PC-3 (cell line): ENCODE data around the gene APMAP. TPM values are rescaled to one million over a fixed set of nuclear protein-coding genes. Genes with fewer than 3 reads are reported as not detected.

Experiments used
- ATAC-seq: fragments of 200-7000 bp; cut with Tn5 transposase; 2 replicates; pipeline ENCODE4 v1.9.1; 2020; ENCODE audit warnings: mild to moderate bottlenecking, moderate library complexity
- BruUV-seq: library from RNA; stranded (reverse); fragments of 400-500 nt; replicated peaks from 2 replicates; lab custom pipeline; 2021; lab: Mats Ljungman, UMichigan
- CTCF ChIA-PET: fragments of 300-600 bp; sonication (Branson Sonifier 250); formaldehyde crosslinking; loops from one replicate; lab custom pipeline; 2022; ENCODE audit warnings: antibody characterized with exemption; lab: Charles Lee
- POLR2A ChIA-PET: fragments of 300-600 bp; sonication (Branson Sonifier 250); formaldehyde crosslinking; loops from one replicate; lab custom pipeline; 2022; ENCODE audit warnings: antibody characterized with exemption; ENCODE audit not compliant: unreplicated experiment; lab: Charles Lee
- DNase-seq: peaks from one replicate; pipeline ENCODE4 v3.0.0-alpha.2; 2015
- H2AFZ ChIP-seq: fragments of 300-600 bp; sonication (generic); 2 replicates; pipeline ENCODE4 v1.6.0; 2016; ENCODE audit warnings: antibody characterized with exemption, low read length
- H3F3A ChIP-seq: fragments of 300-600 bp; sonication (generic); one replicate; pipeline ENCODE4 v1.6.0; 2017; ENCODE audit warnings: antibody characterized with exemption, low read length, control low read depth, mild to moderate bottlenecking; ENCODE audit not compliant: unreplicated experiment
- H3K27ac ChIP-seq: fragments of 300-600 bp; sonication (generic); 2 replicates; pipeline ENCODE4 v1.5.1; 2016; ENCODE audit warnings: mild to moderate bottlenecking, low read length
- H3K27me3 ChIP-seq: fragments of 300-600 bp; sonication (generic); 2 replicates; pipeline ENCODE4 v1.6.1; 2016; ENCODE audit warnings: low read length, mixed read lengths
- H3K36me3 ChIP-seq: fragments of 300-600 bp; sonication (generic); 2 replicates; pipeline ENCODE4 v1.6.1; 2016; ENCODE audit warnings: low read depth, mixed run types, low read length, mixed read lengths
- H3K4me1 ChIP-seq: fragments of 300-600 bp; sonication (generic); 2 replicates; pipeline ENCODE4 v1.5.1; 2016; ENCODE audit warnings: low read length; ENCODE audit not compliant: insufficient read depth
- H3K4me2 ChIP-seq: fragments of 300-600 bp; sonication (generic); 2 replicates; pipeline ENCODE4 v1.6.0; 2016; ENCODE audit warnings: low read length
- H3K4me3 ChIP-seq: fragments of 300-600 bp; sonication (generic); 2 replicates; pipeline ENCODE4 v1.5.1; 2016; ENCODE audit warnings: mild to moderate bottlenecking, low read length, mixed read lengths
- H3K79me2 ChIP-seq: fragments of 300-600 bp; sonication (generic); 2 replicates; pipeline ENCODE4 v1.6.1; 2017; ENCODE audit warnings: low read length, mixed read lengths
- H3K9ac ChIP-seq: fragments of 300-600 bp; sonication (generic); 2 replicates; pipeline ENCODE4 v1.6.0; 2016; ENCODE audit warnings: mild to moderate bottlenecking, low read length
- H3K9me2 ChIP-seq: fragments of 300-600 bp; sonication (generic); replicated peaks from 2 replicates; pipeline ENCODE4 v1.6.1; 2016; ENCODE audit warnings: mixed run types, low read length, mixed read lengths
- H3K9me3 ChIP-seq: fragments of 300-600 bp; sonication (generic); 2 replicates; pipeline ENCODE4 v1.6.1; 2016; ENCODE audit warnings: low read length, mixed read lengths
- H4K20me1 ChIP-seq: fragments of 300-600 bp; sonication (generic); 2 replicates; pipeline ENCODE4 v1.6.1; 2016; ENCODE audit warnings: low read length, mixed read lengths
- EZH2 ChIP-seq: fragments of 300-600 bp; sonication (generic); IDR thresholded peaks from one replicate; pipeline ENCODE4 v1.6.1; 2017; ENCODE audit warnings: antibody characterized with exemption, mild to moderate bottlenecking, low read length; ENCODE audit not compliant: unreplicated experiment
- EZH2phosphoT487 ChIP-seq: fragments of 300-600 bp; sonication (generic); IDR thresholded peaks from 2 replicates; pipeline ENCODE4 v1.6.1; 2018; ENCODE audit warnings: mild to moderate bottlenecking, antibody characterized with exemption, low read length, borderline replicate concordance
- intact Hi-C: fragments of 100-400 bp; cut with micrococcal nuclease; formaldehyde crosslinking; loops from 2 replicates; pipeline ENCODE4 v1.9.0; 2023
- total RNA-seq: library from RNA; depleted of rRNA; stranded (reverse); fragments of >200 nt; gene quantifications from 2 replicates; pipeline ENCODE4 v1.2.3, GENCODE V29; 2014; rRNA removed
- TF ChIP-seq, protein P1 (sequence below): fragments of 300-600 bp; sonication (generic); conservative IDR thresholded peaks from 2 replicates; pipeline ENCODE4 v1.5.1; 2017; ENCODE audit warnings: antibody characterized with exemption, low read depth, mild to moderate bottlenecking, low read length

The APMAP gene
- total RNA-seq, 1 experiment from 2014 or later = 134 TPM

DNA sequence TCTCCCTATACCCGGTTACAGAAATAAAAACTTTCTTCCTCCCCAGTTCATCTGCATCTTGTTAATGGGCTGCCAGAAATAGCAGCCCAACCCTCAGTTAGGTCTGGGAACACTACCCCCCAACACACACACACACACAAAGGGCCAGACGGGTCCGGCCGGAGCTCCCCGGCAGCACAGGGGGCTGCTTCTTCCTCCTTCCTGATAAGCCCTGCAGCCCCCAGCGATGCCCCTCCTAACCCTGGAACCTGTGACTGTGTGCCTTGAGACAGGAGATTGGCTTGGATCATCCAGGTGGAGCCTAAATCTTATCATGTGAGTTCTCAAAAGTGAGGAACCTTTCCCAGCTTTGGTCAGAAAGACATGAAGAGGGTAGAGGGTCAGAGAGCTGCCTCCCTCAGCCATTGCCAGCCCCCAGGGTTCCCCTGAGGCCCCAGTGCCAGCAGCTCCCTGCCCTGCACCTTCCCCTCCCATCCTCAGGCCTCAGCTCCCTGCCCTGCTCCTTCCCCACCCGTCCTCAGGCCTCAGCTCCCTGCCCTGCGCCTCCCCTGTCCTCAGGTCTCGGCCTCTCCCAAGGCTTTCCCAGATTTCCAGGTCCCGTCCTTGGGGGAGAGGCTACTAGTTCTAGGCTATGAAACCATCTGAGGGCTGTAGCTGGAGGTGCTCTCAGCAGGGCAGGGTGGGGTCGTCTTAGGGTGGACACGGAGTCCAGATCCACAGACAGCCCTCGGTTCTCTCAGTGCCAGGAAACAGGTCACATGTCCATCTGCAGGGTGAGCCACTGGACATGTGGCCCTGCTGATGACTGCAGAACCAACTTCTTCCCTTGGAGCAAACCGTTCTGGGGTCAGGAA, 77.9 kb downstream of the APMAP start:
- DNase-seq (no peak), ATAC-seq (no peak)
- POLR2A ChIA-PET = no interaction called here
- intact Hi-C loops = loop anchor here (5.0 kb wide), 1 partner anchor 977 kb away; no protein-coding TSS in a partner anchor
- no peak overlapping the region for H3K4me2 ChIP-seq
- CTCF ChIA-PET = no interaction called here
- no peak overlapping the region for H3K27ac ChIP-seq
- BruUV-seq = no TSS peak
- H3K27me3 ChIP-seq = peaks cover 67% of the 10 kb centered on the region
- no peak overlapping the region for H3K4me3 ChIP-seq
- no peaks in the 10 kb centered on the region for H3K36me3 ChIP-seq
- no peak overlapping the region for H3K9ac ChIP-seq
- TF ChIP-seq, protein P1, sequence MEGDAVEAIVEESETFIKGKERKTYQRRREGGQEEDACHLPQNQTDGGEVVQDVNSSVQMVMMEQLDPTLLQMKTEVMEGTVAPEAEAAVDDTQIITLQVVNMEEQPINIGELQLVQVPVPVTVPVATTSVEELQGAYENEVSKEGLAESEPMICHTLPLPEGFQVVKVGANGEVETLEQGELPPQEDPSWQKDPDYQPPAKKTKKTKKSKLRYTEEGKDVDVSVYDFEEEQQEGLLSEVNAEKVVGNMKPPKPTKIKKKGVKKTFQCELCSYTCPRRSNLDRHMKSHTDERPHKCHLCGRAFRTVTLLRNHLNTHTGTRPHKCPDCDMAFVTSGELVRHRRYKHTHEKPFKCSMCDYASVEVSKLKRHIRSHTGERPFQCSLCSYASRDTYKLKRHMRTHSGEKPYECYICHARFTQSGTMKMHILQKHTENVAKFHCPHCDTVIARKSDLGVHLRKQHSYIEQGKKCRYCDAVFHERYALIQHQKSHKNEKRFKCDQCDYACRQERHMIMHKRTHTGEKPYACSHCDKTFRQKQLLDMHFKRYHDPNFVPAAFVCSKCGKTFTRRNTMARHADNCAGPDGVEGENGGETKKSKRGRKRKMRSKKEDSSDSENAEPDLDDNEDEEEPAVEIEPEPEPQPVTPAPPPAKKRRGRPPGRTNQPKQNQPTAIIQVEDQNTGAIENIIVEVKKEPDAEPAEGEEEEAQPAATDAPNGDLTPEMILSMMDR = no peak
- TF ChIP-seq EZH2 (no peak), EZH2phosphoT487 (no peak)
- H3K9me3 ChIP-seq = no peaks in the 10 kb centered on the region
- no peaks in the 10 kb centered on the region for H3K9me2 ChIP-seq
- no peaks in the 10 kb centered on the region for H3K4me1 ChIP-seq
- H4K20me1 ChIP-seq = no peaks in the 10 kb centered on the region
- H3K79me2 ChIP-seq = no peaks in the 10 kb centered on the region
- H2AFZ ChIP-seq = no peak overlapping the region
- H3F3A ChIP-seq = no peaks in the 10 kb centered on the region

DNA sequence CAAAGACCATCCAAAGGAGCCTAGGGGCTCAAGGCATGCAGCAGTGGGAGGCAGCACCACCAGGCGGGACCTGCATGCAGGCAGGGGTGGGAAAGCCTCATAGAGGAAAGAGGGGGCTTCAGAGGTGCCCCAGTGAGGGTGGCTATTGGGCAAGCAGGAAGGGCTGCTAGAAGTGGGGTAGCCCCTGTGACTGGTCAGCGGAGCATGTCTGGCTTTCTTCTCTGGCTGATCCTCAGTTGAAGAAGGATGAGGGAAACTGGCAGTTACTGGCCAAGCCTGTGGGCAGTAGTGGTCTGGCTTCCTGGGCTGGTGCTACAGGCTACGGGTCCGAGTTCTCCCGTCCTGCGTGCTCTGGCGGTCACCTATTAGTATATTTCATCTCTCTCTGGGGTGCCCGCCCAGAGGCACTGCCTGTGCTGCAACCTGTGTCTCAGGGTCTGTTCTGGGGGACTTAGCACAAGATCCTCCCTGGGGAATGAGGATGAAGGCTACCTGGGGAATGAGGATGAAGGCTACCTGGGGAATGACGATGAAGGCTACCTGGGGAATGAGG, 79.4 kb downstream of the APMAP start:
- CTCF ChIA-PET = no interaction called here
- DNase-seq = no peak
- Histone ChIP-seq H4K20me1 (no peaks in the 10 kb centered on the region), H2AFZ (no peak overlapping the region), H3K9ac (no peak overlapping the region), H3K36me3 (no peaks in the 10 kb centered on the region), H3K9me3 (no peaks in the 10 kb centered on the region), H3K27ac (no peak overlapping the region), H3K27me3 (peaks cover 73% of the 10 kb centered on the region), H3K9me2 (no peaks in the 10 kb centered on the region), H3K4me1 (no peaks in the 10 kb centered on the region), H3F3A (no peaks in the 10 kb centered on the region), H3K4me2 (no peak overlapping the region), H3K4me3 (no peak overlapping the region), H3K79me2 (no peaks in the 10 kb centered on the region)
- POLR2A ChIA-PET = no interaction called here
- BruUV-seq = no TSS peak
- TF ChIP-seq EZH2 = no peak
- no peak for TF ChIP-seq EZH2phosphoT487
- TF ChIP-seq, protein P1 = no peak
- intact Hi-C loops = no loop called here
- ATAC-seq = no peak

Other genes with a start within 250 kb of the APMAP start
- not detected in 2 replicates for gene CST7, start 43.5 kb downstream of the APMAP start, total RNA-seq
- 2.3 and 2.4 TPM in 2 replicates for gene ACSS1, start 65.4 kb upstream of the APMAP start, total RNA-seq
- gene VSX1, start 89.4 kb upstream of the APMAP start, total RNA-seq = not detected in 2 replicates
- 122 and 150 TPM in 2 replicates for gene ENTPD6, start 203.0 kb upstream of the APMAP start, total RNA-seq